Endothelial cell (in vitro differentiated cells): ENCODE data around the gene UXS1. TPM values are rescaled to one million over a fixed set of nuclear protein-coding genes. Genes with fewer than 3 reads are reported as not detected.

Source experiments
- DNase-seq: peaks from one replicate; pipeline ENCODE4 v3.0.0; 2021; ENCODE audit warnings: low spot score
- H3K27ac Mint-ChIP-seq: one replicate; pipeline ENCODE4 v1.8.0; 2021; ENCODE audit warnings: mixed read lengths, inconsistent platforms; ENCODE audit not compliant: unreplicated experiment
- H3K27me3 Mint-ChIP-seq: one replicate; pipeline ENCODE4 v1.8.0; 2021; ENCODE audit warnings: mild to moderate bottlenecking, moderate library complexity, mixed read lengths, inconsistent platforms; ENCODE audit not compliant: unreplicated experiment
- H3K36me3 Mint-ChIP-seq: one replicate; pipeline ENCODE4 v1.8.0; 2021; ENCODE audit warnings: mild to moderate bottlenecking, low read depth, mixed read lengths, inconsistent platforms; ENCODE audit not compliant: unreplicated experiment
- H3K4me1 Mint-ChIP-seq: one replicate; pipeline ENCODE4 v1.8.0; 2021; ENCODE audit warnings: mild to moderate bottlenecking, mixed read lengths, inconsistent platforms; ENCODE audit not compliant: unreplicated experiment
- H3K4me3 Mint-ChIP-seq: one replicate; pipeline ENCODE4 v1.8.0; 2021; ENCODE audit warnings: mild to moderate bottlenecking, mixed read lengths, inconsistent platforms; ENCODE audit not compliant: unreplicated experiment
- H3K9me3 Mint-ChIP-seq: one replicate; pipeline ENCODE4 v1.8.0; 2021; ENCODE audit warnings: mixed read lengths, inconsistent platforms; ENCODE audit not compliant: unreplicated experiment
- total RNA-seq: library from RNA; stranded (reverse); fragmentation: NEBNext Ultra II Directional; extraction: Animal tissue kit (Norgen Biotek cat#: 25700); gene quantifications from one replicate; pipeline ENCODE4 v1.2.1, GENCODE V29; 2021; ENCODE audit not compliant: unreplicated experiment
- TF ChIP-seq, protein P1 (sequence below): fragments of 200-600 bp; sonication (generic); IDR thresholded peaks from one replicate; pipeline ENCODE4 v1.5.0; 2021; ENCODE audit warnings: antibody characterized with exemption; ENCODE audit not compliant: unreplicated experiment

UXS1 gene
- total RNA-seq, 1 donor from 2014 or later: 60.4 TPM

GRCh38 chr2:106129592-106129991 is 64.5 kb downstream of the UXS1 start:
- TF ChIP-seq, protein P1, sequence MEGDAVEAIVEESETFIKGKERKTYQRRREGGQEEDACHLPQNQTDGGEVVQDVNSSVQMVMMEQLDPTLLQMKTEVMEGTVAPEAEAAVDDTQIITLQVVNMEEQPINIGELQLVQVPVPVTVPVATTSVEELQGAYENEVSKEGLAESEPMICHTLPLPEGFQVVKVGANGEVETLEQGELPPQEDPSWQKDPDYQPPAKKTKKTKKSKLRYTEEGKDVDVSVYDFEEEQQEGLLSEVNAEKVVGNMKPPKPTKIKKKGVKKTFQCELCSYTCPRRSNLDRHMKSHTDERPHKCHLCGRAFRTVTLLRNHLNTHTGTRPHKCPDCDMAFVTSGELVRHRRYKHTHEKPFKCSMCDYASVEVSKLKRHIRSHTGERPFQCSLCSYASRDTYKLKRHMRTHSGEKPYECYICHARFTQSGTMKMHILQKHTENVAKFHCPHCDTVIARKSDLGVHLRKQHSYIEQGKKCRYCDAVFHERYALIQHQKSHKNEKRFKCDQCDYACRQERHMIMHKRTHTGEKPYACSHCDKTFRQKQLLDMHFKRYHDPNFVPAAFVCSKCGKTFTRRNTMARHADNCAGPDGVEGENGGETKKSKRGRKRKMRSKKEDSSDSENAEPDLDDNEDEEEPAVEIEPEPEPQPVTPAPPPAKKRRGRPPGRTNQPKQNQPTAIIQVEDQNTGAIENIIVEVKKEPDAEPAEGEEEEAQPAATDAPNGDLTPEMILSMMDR: no peak
- Mint-ChIP-seq H3K27me3 (peaks cover 1% of the 10 kb centered on the region), H3K4me1 (no peaks in the 10 kb centered on the region), H3K4me3 (peak overlapping the region; percentile 21), H3K9me3 (no peaks in the 10 kb centered on the region), H3K36me3 (peaks cover 20% of the 10 kb centered on the region), H3K27ac (no peak overlapping the region)
- DNase-seq: no peak

DNA sequence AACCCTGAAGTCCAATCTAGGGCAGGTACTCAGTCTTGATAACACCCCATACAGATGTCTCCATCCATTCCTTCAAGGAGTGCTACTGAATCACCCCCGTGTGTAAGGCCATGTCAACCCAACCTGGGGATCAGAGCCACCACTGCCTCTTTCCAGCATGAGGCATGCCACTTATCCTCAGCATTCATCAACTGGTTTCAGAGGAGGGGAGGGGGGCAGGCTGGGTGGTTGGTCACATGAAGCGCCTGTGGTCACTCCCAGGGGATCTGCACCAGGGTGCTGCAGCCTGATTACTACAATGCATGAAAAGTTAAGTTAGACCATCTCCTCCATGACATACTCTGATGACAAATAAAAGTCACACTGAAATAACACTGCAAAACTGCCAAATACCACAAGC is 65.0 kb downstream of the UXS1 start:
- no peak for DNase-seq

DNA sequence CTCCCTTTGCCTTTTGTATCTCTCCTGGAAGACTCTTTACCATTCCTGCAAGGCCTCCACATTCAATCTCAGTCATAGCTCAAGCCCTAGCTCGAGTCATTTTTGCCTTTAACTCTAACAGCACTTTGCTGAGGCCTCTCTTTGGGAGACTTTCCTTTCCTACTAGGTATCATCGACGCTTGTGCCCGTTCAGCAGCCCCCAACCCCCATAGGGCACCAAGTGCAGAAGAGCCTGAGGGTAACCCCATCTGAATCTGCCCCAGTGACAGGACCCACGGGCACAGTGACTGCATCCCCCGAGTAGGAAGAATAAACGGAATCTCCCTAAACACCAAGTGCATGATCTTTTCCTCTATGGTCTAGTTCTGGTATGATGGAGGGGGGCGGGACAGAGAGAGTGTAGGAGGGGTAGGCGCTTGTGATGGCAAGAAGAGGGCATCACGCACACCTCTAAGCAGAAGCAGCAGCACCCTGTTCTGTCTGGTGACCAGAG is 66.3 kb downstream of the UXS1 start:
- H3K4me1 Mint-ChIP-seq: no peaks in the 10 kb centered on the region
- H3K36me3 Mint-ChIP-seq: peaks cover 20% of the 10 kb centered on the region
- TF ChIP-seq, protein P1: no peak
- no peak overlapping the region for H3K4me3 Mint-ChIP-seq
- no peak for DNase-seq
- peaks cover 1% of the 10 kb centered on the region for H3K27me3 Mint-ChIP-seq
- H3K9me3 Mint-ChIP-seq: no peaks in the 10 kb centered on the region
- H3K27ac Mint-ChIP-seq: no peak overlapping the region

More for the DNA sequence above, 65.0 kb downstream of the UXS1 start:
- Mint-ChIP-seq H3K27me3 (peaks cover 1% of the 10 kb centered on the region), H3K36me3 (peaks cover 20% of the 10 kb centered on the region), H3K27ac (no peak overlapping the region), H3K4me1 (no peaks in the 10 kb centered on the region), H3K9me3 (no peaks in the 10 kb centered on the region), H3K4me3 (peak overlapping the region; percentile 21)
- TF ChIP-seq, protein P1: no peak

DNA sequence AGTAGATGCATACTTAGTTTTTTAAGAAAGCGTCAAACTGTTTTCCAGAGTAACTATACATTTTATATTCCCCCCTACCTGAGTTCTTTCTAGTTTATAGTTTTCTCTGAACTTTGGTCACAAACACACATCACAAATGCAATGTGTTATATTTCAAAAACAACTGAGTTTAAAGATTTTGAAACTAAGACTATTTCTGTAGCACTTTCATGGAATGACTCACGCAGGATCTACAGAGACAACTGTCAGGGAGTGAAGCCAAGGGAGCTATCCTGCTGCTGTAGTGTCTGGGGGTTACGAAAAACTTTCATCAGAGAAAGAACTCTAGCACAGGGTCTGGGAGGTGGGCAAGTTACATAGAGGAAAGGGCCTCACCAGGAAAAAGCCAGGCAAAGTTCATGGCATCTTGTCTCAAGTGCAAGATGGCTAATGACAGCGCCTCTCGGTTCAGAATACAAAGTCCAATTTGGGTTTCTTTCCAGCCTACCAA is 66.8 kb downstream of the UXS1 start:
- H3K27me3 Mint-ChIP-seq: peaks cover 1% of the 10 kb centered on the region
- peaks cover 20% of the 10 kb centered on the region for H3K36me3 Mint-ChIP-seq
- no peak overlapping the region for H3K27ac Mint-ChIP-seq
- TF ChIP-seq, protein P1: no peak
- no peak overlapping the region for H3K4me3 Mint-ChIP-seq
- DNase-seq: no peak
- H3K9me3 Mint-ChIP-seq: no peaks in the 10 kb centered on the region
- no peaks in the 10 kb centered on the region for H3K4me1 Mint-ChIP-seq

GRCh38 chr2:106126705-106127281 is 67.3 kb downstream of the UXS1 start:
- no peak for DNase-seq
- H3K36me3 Mint-ChIP-seq: peaks cover 20% of the 10 kb centered on the region
- H3K27me3 Mint-ChIP-seq: peaks cover 1% of the 10 kb centered on the region
- no peak overlapping the region for H3K27ac Mint-ChIP-seq
- no peaks in the 10 kb centered on the region for H3K9me3 Mint-ChIP-seq
- H3K4me1 Mint-ChIP-seq: no peaks in the 10 kb centered on the region
- TF ChIP-seq, protein P1: no peak
- H3K4me3 Mint-ChIP-seq: peak overlapping the region; percentile 21
